Eye (tissue), 1 donor: ENCODE data around the gene RASGRF2.
A peak's percentile ranks its signal among the peaks of the same experiment; 100 is the strongest.
"Not testable (repeated sequence)": the region's sequence is repeated elsewhere in the genome, so short reads cannot be mapped to it uniquely, and the experiment has no call there.

ENCODE experiments used
- DNase-seq: peaks from one replicate; pipeline ENCODE4 v3.0.0-alpha.2; 2015

RASGRF2 gene

DNA sequence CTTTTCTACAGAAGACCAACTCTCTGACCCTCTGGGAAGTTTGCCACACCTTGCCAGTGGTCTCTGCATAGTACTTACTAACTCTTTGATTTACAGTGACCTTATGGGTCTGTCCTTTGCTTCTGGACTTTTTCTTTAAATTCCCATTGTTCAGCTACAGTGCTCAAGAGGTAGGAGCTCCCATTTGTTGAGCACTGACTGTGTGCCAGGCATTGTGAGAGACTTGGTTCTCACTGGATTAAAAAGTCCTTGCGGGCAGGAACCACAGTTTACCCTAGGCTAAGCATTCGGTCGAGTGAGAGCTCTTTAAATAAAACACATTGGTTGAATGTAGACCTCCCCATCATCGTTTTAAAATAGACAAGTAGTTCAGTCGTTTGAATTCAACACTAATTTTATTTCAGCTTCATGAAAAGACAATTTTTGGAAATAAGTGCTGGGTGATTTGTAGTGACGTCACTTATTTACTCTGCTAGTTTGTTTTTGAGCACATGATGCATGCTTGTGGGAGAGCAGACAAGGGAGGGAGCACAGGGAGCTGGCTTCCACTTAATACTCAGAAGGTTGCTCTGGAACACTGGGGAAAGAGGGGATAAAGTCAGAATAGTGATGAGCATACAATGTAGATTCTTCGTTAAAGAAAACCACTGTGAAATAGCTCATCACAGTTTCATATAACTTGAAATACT is 27.1 kb downstream of the RASGRF2 start:
- DNase-seq, result no peak

GRCh38 chr5:80988419-80988935 is 28.3 kb downstream of the RASGRF2 start:
- DNase-seq, result no peak

- DNase-seq, result no peak
These were observed 29.7 kb downstream of the RASGRF2 start for GRCh38 chr5:80989883-80990282.

- DNase-seq, result no peak
These were observed 30.4 kb downstream of the RASGRF2 start for GRCh38 chr5:80990527-80990926.

GRCh38 chr5:80990971-80991370 is 30.8 kb downstream of the RASGRF2 start:
- DNase-seq, result no peak

DNA sequence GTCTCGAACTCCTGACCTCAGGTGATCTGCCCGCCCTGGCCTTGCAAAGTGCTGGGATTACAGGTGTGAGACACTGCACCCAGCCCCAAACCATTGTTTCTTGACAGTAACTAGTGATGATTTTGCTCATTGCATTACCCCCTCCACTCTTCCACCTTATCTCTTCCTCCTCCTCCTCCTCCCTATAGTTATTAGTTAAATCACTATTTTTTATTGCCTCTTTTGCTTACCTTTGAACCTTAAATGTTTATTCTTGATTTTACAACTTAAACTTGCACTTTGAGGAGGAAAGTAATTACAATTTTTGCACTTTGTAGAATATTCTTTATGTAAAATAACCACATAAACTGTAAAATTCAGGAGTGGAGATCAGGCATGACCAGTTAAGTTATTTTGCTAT is 35.7 kb downstream of the RASGRF2 start:
- no peak for DNase-seq

- no peak for DNase-seq
These were observed 38.4 kb downstream of the RASGRF2 start for GRCh38 chr5:80998590-80998979.

- no peak for DNase-seq
These were observed 43.7 kb downstream of the RASGRF2 start for GRCh38 chr5:81003811-81004386.

GRCh38 chr5:81005708-81006107 is 45.5 kb downstream of the RASGRF2 start:
- no peak for DNase-seq

DNA sequence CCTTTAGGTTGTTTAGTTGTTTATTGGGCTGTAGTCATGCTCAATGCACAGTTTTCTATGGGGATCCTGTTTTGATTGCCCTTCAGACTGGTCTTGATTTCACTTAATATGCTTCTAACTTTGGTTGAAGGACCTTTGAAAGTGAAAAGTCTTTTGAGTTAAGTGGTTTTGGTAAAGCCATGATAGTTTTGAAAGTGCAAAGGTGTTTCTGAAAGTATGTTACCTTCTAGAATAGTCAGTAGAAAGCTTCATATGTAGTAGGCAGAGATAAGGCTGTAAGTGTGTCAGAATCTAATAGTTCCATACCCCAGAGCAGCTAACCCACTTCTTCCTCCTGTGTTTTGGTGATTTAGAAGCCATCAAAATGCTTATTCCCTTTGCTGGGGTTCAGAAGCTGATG is 46.1 kb downstream of the RASGRF2 start:
- DNase-seq, result no peak

DNA sequence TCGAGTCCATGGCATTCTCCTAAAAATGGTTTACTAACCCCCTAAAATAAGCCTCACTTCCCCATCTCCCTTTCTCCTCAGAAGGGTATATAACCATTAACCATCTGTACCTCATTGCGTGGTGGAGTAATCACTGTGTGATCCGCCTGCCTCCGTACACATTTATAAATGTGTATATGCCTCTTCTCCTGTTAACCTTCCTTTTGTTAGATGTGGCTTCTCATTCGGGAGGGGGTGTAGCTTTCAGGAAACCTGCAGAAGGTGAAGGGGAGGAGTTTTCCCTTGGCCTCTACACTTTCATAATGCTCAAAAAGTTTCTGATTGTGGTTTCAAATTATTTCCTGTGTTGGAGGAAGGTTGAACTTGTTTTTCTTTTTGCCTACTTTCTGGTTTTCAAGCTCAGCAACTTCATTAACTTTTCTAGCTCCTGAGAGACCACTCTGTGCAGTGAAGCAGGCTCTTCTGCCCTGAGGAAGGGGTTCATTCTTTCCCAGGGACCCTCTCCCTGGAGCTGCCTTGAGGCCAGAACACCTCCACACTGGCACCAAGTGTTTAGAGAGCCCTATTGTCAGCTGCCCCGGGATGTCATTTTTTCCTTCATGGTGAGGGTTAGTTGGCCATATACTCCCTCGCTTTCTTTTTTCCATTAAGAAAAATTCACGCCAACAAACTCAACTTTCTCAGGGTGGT is 46.9 kb downstream of the RASGRF2 start:
- no peak for DNase-seq

DNA sequence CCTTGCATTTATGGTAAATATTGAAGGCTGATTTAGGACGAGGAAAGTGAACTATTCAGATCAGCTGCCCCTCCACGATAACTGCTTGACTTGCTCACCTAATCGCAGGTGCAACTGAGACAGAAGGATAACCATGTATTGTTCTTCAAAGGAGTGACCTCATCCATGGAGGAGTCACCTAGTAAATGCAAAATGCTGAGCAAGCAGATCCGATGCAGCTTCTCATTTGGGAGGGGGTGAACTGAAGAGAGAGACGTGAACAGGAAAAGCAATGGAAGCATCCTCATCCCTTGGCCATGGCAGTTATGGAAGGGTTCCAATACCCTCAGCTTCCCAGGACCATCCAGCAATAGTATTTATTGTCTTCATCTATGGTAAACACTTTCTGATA is 47.5 kb downstream of the RASGRF2 start:
- DNase-seq, result no peak

DNA sequence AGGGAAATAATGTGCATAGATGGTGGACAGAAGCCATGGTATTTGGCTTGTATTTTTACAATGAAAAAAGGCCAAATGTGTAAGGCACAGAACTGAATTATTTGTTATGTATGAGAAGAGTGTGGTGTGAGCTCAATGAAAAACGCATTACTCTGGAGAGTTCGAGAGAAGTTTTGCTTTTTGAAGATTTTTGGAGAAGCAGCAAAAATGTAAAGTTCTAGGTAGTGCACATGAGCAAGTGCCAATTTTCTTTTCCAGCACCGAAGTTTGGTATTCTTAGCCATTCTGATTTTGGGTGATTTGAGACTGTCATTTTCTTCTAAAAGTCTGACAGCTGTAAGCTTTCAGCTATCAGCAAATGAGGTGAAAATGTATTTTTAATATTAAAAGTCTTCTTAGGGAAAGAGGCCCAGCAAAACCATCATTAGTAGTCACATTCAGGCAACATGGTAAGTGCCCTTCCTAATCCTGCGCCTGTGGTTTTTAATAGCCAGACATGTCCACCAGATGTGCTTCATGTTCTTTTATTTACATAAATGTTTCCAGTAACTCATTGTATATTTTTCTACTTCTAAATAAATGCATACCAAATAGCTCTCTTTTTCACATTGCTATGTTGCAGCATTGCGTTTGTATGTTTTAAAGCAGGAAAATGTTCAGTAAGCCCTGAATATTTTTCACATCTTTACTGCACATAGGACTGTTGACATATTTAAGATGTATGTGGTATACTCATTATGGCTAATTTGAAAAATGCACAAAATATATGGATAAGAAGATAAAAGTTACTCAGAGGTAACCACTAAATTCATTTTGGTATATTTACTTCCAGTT is 50.4 kb downstream of the RASGRF2 start:
- no peak for DNase-seq

DNA sequence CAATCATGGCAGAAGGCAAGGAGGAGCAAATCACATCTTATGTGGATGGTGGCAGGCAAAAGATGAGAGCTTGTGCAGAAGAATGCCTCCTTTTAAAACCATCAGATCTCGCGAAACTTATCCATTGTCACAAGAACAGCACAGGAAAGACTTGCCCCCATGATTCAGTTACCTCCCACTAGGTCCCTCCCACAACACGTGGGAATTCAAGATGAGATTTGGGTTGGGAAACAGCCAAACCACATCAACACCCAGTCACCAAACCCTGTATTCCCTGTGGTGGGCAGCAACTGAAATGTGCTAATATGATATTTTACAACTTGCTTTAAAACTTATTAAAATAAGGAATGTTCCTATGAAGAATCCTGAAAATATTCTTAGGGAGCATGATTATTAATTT is 54.2 kb downstream of the RASGRF2 start:
- no peak for DNase-seq

DNA sequence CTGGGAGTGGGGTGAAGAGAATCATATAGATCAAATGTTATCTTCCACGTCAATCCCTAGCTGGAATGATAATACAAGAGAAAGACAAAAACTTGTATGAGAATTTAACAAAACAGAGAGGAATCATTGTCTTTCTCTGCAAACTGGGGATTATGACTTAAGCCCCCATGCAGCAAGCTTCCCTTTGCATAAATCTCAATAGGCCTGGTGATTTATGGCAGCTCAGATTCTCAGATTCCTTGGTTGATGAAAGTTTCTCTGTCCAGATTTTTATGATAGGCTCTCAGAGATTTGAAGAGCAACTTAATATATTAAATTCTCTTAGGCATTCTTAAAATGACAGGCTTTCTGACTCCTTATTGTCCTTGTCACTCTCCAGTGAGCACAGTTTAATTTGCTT is 56.0 kb downstream of the RASGRF2 start:
- DNase-seq, result peak; percentile 46

DNA sequence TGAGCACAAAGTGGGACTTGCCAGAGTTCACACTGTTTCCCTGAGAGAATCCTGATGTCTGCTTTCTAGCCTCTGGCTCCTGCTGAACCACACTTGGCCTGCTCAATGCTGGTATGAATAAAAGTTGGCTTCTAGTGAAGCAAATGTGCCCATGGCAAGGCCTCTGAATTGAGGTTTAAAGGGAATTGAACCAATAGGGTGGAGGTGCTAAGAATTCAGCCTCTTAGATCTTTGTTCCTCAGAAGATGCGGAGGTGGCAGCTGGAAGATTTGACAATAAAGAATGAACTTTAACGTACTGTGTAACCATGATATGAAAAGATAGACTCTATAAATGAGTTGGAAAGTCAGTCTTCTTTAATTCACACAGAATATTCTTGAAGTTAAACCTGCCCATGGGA is 57.2 kb downstream of the RASGRF2 start:
- DNase-seq, result no peak

- not testable (repeated sequence) for DNase-seq
These were observed 58.4 kb downstream of the RASGRF2 start for GRCh38 chr5:81018608-81019007.

- no peak for DNase-seq
These were observed 59.6 kb downstream of the RASGRF2 start for GRCh38 chr5:81019748-81020147.

- no peak for DNase-seq
These were observed 60.5 kb downstream of the RASGRF2 start for GRCh38 chr5:81020478-81021167.

- DNase-seq, result no peak
These were observed 61.3 kb downstream of the RASGRF2 start for GRCh38 chr5:81021486-81021885.

GRCh38 chr5:81021951-81022687 is 62.0 kb downstream of the RASGRF2 start:
- no peak for DNase-seq

DNA sequence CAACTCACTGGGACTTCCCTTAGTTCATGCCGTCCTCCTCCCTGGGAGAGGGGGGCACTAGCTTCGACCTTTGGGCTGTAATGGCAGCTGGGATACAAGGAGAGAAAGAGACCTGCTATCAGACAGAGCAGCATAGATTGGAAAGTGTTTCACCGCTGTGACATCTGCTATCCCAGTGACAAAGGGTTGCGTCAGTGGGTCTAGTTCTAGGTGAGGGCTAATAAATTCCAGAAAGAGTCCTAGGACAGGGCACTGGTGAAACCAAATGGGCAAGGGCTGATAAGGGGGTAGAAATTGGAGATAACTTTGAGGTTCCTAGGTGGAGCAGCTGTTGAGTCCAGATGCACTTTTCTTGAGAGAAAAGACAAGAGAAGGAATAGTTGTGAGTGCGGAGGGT is 62.5 kb downstream of the RASGRF2 start:
- no peak for DNase-seq
